AG20443 (cell line): ENCODE measurements around the gene PATJ.
"Not testable (repeated sequence)": the region's sequence is repeated elsewhere in the genome, so short reads cannot be mapped to it uniquely, and the experiment has no call there.

Experiments used
- DNase-seq: peaks from one replicate; pipeline ENCODE4 v3.0.0; 2012; ENCODE audit warnings: low spot score, mixed read lengths

PATJ gene

DNA sequence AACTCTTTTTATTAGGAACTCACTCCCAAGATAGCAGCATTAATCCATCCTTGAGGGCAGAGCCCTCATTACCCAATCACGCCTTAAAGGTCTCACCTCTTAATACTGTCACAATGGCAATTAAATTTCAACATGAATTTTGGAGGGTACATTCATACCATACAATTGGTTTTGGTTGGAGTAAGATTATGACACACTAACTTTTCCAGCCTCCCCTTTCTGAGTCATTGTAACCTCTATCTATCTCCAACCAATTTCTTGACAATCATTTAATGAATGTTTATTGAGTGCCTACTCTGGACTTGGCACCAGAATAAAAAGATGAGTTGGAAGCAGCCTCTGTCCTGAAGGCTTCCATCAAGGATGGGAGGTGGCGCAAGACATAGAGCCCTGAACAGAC, 358.2 kb downstream of the PATJ start:
- no peak for DNase-seq

- no peak for DNase-seq
Measured at GRCh38 chr1:62103846-62104245, 361.6 kb downstream of the PATJ start.

- DNase-seq = no peak
Measured at GRCh38 chr1:62107923-62108322, 365.6 kb downstream of the PATJ start.

- no peak for DNase-seq
Measured at GRCh38 chr1:62109124-62109523, 366.8 kb downstream of the PATJ start.

DNA sequence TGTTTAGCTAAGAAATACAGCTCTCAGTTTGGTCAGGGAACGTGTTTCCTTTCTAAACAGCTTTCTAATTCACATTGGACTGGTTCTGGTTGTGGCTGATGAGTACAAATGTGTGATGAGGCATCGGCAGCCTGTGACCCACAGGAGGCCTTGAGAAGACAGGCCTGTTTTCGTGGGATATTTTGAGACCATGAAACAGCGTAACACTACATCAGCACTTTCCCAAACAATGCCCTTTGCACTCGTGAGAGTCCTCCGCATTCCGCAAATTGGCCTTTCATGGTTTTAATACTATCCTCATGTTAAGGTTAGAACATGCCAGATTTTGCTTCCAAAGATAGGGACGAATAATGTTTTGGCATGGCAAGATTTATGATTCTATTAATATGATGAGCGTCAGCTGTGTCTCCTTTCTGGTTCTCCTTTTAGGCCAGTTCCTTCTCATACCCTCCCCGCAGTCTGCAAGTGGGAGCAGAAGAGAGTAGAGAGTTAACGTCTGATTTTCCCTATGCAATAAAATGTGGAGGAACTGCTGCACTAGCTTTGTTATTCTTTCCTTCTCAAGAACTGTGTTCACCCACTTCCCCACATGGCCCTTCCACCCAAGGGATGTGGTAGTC, 368.0 kb downstream of the PATJ start:
- peak; percentile 12 for DNase-seq

GRCh38 chr1:62111084-62111483, 368.8 kb downstream of the PATJ start:
- no peak for DNase-seq

- DNase-seq = no peak
Measured at GRCh38 chr1:62113507-62113906, 371.2 kb downstream of the PATJ start.

- DNase-seq = no peak
Measured at GRCh38 chr1:62117018-62117750, 374.9 kb downstream of the PATJ start.

GRCh38 chr1:62126579-62127290, 384.5 kb downstream of the PATJ start:
- no peak for DNase-seq

DNA sequence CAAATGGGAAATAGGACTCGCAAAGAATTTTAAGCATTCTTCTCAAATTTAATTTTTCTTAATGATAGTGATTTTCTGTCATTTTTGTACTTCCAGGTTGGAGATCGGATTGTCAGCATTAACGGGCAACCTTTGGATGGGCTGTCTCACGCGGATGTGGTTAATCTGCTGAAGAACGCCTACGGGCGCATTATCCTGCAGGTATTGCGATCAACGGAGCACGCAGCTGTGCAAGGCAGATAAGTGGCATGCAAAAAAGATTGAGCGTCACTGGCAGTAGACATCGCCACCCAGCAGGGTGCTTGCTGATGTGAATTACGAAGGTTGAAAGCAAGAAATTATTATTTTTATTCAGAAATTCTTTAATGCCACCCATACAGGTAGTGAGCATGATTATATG, 386.5 kb downstream of the PATJ start:
- no peak for DNase-seq

GRCh38 chr1:62131093-62131725, 388.9 kb downstream of the PATJ start:
- peak; percentile 88 for DNase-seq

DNA sequence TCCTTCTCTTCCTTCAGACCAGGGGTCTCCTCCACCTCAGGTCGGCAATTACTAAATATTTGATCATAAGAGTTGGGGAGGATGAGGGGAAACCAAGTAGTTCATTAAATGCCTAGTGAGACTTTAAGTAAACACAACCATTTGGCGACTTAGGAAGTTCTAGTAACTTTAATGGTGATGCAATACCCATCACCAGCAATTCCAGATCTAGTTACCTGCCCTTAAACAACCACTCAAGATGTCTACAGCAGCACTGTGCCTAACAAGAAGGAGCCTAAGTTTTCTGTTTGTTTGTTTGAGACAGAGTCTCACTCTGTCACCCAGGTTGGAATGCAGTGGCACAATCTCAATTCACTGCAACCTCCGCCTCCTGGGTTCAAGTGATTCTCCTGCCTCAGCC, 395.7 kb downstream of the PATJ start:
- DNase-seq = no peak

DNA sequence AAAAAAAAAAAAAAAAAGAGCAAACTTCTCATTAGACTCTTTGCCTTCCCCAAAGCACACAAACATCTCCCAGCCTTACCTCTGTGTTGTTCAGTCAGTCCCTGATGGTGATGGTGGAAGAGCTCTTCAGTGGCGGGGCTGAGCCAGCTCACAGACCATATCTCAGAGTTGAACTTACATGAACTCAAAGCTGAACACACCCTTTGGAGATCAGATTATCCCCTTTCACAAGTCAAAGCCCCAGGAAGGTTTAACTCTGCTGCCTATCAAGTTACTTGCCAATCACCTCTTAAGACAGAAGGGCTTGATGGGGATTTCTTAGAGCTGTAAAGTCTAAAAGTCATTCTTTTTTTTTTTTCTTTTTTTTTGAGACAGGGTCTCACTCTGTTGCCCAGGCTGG, 397.1 kb downstream of the PATJ start:
- no peak for DNase-seq

DNA sequence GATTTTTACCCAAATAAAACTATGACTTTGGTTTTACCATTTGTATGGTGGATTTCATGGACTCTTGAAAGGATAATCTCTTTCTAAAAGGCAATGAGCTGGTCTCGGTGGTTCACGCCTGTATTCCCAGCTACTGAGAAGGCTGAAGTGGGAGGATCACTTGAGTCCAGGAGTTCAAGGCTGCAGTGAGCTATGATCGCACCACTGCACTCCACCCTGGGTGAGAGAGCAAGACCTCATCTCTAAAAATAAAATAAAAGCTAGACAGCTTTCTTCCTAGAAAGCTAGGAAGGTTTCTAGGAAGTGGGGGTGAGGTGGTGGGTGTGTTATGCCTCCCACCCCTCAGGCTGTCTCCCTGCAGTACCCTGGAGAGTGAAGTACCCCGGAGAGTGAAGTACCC, 398.4 kb downstream of the PATJ start:
- no peak for DNase-seq

- DNase-seq = peak; percentile 52
Measured at GRCh38 chr1:62142496-62142895, 400.2 kb downstream of the PATJ start.

- DNase-seq = peak; percentile 63
Measured at GRCh38 chr1:62144238-62144831, 402.1 kb downstream of the PATJ start.

DNA sequence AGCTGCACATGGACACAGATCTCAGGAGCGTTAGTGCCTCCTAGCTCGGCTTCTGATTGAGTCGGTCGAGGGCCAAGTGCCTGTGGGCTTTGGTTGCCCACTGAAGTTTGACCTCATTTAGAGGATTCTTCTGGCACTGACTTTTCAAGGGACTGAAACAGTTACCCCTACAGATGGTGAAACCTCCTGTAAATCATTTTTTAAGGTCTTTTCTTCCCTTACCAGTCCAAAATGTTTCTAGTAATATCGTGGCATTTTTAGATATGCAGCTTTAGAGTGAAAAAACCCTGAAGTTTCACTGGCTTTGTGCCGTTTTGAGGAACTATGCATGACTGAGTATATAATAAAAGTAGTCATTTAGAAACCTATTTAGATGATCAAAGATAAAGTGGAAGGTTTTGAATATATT, 417.7 kb downstream of the PATJ start:
- no peak for DNase-seq

GRCh38 chr1:62161711-62162110, 419.4 kb downstream of the PATJ start:
- DNase-seq = no peak

GRCh38 chr1:62170380-62170779, 428.1 kb downstream of the PATJ start:
- not testable (repeated sequence) for DNase-seq

DNA sequence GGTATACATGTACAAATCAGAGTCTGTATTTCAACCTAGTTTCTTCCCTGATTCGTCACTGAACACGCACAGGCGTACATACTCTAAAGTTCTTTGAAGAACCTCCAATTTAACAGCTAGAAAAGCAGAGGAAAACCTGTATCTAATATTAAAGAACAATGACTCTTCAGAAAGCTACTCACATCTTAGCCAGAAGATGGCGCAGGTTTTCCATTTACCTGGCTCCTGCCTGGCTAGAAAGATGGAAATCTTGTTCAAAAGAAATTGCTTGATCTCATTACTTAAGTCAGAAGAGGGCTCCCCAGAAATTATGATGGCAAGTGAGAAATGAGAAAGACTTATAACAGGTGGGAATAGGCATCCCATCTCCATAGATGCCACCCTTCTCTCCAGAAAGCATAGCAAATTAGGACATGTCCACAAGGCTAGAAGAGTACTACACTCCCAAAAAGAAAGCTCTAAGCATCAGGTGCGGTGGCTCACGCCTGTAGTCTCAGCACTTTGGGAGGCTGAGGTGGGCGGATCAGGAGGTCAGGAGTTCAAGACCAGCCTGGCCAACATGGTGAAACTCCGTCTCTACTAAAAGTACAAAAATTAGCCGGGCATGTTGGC, 433.4 kb downstream of the PATJ start:
- DNase-seq = peak; percentile 56

GRCh38 chr1:62176597-62177312, 434.5 kb downstream of the PATJ start:
- DNase-seq = no peak
